HG02870 (cell line): ENCODE data around the gene COL17A1.

Experiments
- ATAC-seq: cut with Tn5 transposase; IDR thresholded peaks from one replicate; pipeline ENCODE4 v1.9.1; 2021; ENCODE audit warnings: mild to moderate bottlenecking, moderate library complexity; ENCODE audit not compliant: unreplicated experiment

The COL17A1 gene

GRCh38 chr10:104098358-104098925, 12.8 kb upstream of the COL17A1 start:
- ATAC-seq = no peak

- ATAC-seq = no peak
These were observed 11.0 kb upstream of the COL17A1 start for GRCh38 chr10:104096692-104097091.

DNA sequence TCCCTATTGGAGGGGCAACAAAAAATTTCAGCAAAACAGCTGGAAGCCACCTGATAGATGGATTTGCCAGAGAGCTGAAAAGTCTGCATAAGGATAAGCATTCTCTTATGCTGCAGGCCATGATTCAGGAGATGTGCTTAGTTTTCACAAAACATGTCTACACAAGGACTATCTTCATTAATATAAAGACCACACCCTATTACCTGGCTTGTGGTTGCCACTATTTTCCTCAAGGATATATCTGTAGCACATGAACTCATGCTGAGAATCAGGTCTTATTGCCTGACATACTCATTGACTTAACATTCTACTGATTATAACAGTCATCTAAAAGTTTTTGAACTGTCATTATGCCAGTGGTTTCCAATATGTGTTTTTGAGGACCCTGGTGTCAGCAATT, 7.1 kb upstream of the COL17A1 start:
- ATAC-seq = no peak

DNA sequence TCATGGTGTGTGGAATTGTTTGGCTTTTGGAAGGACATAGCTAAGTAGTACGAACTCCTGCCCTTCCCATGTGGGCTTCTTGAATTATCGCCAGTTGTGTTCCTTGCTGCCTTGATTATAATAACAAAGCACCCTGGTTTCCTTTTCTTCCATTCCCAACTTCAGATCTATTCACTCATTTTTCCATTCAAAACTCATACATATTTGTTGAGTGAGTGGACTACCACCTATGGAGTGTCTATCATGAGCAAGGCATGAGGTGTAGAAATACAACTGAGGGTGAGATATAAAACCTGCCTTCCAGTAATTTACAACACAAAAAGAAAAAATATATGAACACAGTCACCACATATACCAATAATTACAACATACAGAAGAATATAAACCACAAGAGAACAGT, 4.9 kb upstream of the COL17A1 start:
- no peak for ATAC-seq

DNA sequence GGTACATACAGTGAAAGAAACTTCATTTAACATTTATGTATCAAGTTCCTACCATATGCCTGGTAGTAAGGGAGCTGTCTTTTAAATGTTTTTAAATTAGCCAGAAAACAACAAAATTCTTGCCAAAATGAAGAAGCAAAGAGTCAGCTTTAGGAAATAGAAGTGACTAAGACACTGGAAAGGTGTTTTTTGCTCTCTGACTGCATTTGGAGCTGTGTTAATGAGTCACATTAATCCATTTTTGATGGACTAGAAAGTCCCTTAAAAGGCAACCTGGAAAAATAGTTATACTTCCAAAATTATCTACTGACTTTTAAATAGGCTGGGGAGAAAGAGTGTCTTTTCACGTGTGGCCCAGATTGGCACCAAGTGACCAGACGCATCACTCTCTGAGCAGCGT, 3.9 kb upstream of the COL17A1 start:
- no peak for ATAC-seq

DNA sequence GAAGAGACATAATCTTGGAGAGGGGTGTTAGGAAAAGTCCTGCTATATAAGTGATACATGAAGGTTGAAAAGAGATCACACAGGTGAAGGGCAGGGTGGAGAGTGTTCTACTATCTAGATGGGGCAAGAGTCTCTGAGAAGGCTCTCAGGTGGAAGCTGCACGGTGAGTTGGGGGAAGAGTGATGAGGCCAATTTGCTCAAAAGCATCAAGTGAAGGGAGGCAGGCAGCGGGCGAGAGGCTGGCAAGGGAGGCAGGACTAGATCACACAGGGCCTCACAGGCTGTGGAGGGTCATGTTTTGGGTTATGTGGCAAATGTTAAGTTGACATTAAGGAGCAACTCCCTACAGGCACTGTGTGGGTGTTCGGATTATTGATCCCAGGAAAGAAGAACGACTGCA, 2.6 kb upstream of the COL17A1 start:
- no peak for ATAC-seq

GRCh38 chr10:104084482-104085142, 1.1 kb downstream of the COL17A1 start:
- no peak for ATAC-seq

DNA sequence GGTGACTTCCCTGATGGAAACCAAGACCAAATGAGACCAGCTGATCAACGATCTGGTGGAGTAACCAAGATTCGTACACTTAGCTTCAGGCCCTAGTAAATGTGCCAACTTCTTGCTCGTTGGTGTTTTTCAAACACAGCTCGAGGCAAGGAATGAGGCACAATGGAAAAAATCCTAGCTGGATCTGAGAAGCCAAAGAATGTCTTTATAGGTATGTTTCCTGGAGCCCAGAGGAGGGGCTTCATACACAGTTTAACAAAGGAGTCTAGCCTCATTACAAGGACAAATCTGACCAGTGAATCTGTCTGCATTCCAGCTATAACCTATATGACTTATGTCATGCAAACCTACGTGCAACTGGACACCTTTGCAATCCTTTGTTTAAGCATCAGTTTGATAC, 3.7 kb downstream of the COL17A1 start:
- ATAC-seq = no peak

DNA sequence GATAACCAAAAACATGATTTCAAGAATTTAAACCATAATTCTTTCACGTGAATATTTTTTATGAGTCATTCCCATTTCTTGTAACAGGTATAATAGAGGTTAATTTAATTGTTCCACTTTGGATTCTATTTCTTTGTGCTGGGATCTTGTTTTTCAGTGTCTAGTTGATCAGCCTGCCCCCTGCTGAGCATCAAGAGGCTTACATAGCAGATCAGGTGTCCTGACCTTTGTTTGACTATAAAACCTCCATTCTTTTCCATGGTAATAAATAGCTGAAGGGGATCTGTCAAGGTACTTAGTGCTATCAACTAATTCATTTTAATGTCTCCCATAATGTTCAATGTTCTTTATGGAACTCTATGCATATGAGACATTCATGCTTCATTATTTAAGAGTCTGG, 4.9 kb downstream of the COL17A1 start:
- no peak for ATAC-seq

- no peak for ATAC-seq
These were observed 8.0 kb downstream of the COL17A1 start for GRCh38 chr10:104077663-104078151.

- ATAC-seq = no peak
These were observed 8.4 kb downstream of the COL17A1 start for GRCh38 chr10:104077247-104077646.

DNA sequence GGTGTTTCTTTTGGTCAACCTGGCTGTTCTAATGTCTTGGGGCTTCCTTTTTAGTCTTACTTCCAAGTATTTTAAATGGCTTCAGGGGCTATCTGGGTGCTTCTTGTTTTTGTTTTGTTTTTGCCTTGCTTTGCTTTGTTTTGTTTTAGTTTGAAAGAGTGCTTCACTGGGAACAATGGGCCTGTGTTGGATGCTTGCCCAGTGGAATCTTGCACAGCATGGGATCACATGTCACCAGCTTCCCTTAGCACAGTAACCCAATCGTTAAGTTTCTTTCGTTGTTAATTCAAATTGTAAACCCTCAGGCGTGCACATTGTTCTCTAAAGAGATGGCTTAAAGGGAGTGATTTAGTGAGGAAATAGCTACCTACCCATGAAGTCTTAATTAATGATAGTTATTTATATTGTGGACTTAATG, 8.9 kb downstream of the COL17A1 start:
- no peak for ATAC-seq

GRCh38 chr10:104074505-104074904, 11.2 kb downstream of the COL17A1 start:
- ATAC-seq = no peak

GRCh38 chr10:104072786-104073185, 12.9 kb downstream of the COL17A1 start:
- no peak for ATAC-seq

DNA sequence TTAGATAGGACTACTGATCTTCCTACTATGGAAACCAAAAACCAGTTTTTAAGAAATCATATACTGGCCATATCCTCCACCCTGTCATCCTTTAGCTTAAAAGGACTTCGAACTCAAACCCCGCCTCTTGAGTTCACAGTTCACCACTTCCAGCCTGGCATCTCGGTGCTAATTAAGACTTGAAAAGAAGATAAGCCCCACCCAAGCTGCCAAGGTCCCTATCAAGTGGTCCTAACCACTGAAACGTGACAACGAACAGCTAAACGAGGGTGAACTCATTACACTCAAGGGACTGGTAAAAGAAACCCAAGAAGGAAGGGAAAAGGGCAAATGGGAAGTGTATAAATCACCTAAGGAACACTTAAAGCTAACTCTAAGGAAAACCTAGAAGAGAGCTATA, 16.1 kb downstream of the COL17A1 start:
- no peak for ATAC-seq

GRCh38 chr10:104067525-104067924, 18.2 kb downstream of the COL17A1 start:
- ATAC-seq = no peak

DNA sequence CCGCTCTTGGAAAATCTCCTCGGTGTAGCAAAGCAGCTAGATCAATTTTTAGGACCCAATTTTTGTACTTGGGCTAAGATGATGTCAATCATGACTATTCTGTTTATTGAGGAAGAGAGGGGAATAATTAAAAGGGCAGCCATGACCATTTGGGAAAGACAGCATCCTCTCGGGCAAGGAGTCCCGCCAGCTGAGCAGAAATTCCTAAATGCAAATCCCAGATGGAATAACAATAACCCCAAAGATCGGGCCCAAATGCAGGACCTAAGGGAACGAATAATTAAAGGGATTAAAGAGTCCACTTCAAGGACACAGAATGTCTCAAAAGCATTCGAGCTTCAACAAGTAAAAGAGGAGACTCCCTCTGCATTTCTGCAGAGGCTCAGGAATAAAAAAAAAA, 18.7 kb downstream of the COL17A1 start:
- ATAC-seq = no peak

GRCh38 chr10:104065748-104066147, 19.9 kb downstream of the COL17A1 start:
- ATAC-seq = no peak

GRCh38 chr10:104061196-104061595, 24.5 kb downstream of the COL17A1 start:
- no peak for ATAC-seq

DNA sequence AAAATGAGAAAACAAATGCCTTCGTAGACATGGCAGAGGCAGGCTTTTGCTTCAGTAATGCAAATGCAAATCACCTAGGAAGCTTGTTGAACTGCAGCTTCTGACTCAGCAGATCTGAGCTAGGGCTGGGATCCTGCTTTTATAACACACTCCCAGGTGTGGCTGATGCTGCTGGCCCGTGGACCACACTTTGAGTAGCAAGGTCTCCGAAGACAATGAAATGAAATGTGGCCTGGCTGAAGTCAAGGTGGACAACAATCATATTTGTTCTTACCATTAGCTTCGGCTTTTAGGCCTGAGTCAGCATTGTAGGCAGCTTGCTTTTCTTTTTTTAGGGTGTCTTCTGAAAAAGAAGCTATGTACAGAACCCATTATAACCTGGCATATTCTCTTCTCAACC, 26.3 kb downstream of the COL17A1 start:
- ATAC-seq = no peak

DNA sequence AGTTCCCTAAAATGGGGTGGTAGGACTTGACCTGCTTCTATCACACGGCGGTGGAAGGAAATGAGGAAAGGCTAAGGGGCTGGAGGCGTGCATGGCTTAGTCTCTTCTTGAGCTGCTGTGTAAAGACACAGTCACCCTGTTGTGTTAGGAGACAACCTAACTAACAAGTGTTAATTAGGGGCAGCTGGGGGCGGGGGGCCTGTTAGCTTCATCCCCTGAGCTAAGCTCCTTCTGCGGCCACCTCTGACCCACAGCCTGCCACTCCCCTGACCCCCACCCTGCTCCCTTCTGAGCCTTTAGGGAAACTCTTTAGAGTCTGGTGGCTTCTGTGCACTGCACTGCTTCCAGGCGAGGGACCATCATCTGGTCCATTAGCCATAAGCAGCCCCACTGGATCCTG, 28.0 kb downstream of the COL17A1 start:
- ATAC-seq = no peak

- ATAC-seq = no peak
These were observed 28.9 kb downstream of the COL17A1 start for GRCh38 chr10:104056619-104057273.
